ENCODE data around the gene BMP3.

- TF ChIP-seq CTCF (IDR thresholded peaks at IDR 0.05): no peak
- no peak for TF ChIP-seq POLR2A (IDR thresholded peaks at IDR 0.05)
Observed at GRCh38 chr4:81042578-81043365, 12.3 kb downstream of the BMP3 start.
